GM03348 (cell line): ENCODE results near the gene OTUB2.
A peak's percentile ranks its signal among the peaks of the same experiment; 100 is the strongest.

Experiments used
- DNase-seq: peaks from one replicate; pipeline ENCODE4 v3.0.0; 2012; ENCODE audit warnings: low spot score

The OTUB2 gene

GRCh38 chr14:94026173-94026888 is at the start of gene OTUB2:
Gene OTUB2 (plus strand): TSS chr14:94026340. CDS start chr14:94026538, 198 bp downstream.
- DNase-seq: peak; percentile 100

DNA sequence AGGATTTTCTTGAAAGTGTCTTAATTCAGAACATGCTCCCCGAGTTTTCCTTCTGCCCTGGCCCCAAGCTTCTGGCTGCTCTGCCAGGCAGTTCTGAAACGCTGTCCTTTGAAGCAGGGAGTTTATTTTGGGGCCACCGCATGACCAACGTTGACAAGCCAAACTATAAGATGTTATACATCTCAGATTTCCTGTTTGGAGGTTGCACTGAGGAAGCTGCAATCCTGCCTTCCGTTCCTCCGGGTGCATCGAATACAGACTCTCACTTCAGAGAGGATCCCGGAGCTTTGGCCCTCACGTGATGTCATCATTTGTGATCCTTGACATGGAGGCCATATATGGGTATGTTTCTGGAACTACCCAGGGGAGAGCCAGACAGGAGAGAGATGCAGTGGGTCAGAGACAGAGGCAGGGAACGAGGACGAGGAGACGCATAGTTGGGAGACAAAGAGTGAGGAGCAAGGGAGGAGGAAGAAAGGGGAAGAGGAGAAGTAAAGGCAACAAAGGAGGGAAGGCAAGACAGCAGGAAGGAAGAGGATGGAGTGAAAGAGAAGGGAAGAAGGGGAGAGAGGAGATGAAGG is 49.6 kb upstream of the OTUB2 start, which contains the start of gene ASB2:
Gene ASB2 (minus strand): TSS at position 94 of the 581 bp plus-strand sequence. CDS start 12,031 bp downstream, outside the sequence.
- DNase-seq: peak; percentile 41

GRCh38 chr14:93977171-93977570 is 49.0 kb upstream of the OTUB2 start:
- DNase-seq: no peak

GRCh38 chr14:93977790-93978581 is 48.2 kb upstream of the OTUB2 start:
- DNase-seq: no peak

DNA sequence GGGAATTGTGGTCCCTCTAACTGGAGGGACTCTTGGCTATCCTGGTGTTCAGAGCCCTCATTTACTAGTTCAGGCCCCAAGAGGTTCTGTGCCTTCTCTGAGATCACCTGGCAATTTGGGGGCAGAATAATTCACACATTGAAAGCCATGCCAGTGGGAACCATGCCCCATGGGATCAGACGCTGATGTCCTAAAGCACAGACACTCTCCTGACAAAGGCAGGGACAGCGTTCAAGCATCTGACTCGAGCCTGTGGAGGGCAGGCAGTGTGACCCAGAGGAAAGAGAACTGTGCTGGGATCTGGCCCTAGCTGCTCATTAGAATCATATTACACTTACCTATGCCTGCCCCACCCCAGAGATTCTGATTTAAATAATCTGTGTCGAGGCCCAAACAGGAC is 47.4 kb upstream of the OTUB2 start:
- no peak for DNase-seq

- peak; percentile 48 for DNase-seq
Observed at GRCh38 chr14:93980456-93981201, 45.5 kb upstream of the OTUB2 start.

GRCh38 chr14:93981316-93982229 is 44.6 kb upstream of the OTUB2 start:
- DNase-seq: no peak

GRCh38 chr14:93982230-93983007 is 43.7 kb upstream of the OTUB2 start:
- DNase-seq: no peak

DNA sequence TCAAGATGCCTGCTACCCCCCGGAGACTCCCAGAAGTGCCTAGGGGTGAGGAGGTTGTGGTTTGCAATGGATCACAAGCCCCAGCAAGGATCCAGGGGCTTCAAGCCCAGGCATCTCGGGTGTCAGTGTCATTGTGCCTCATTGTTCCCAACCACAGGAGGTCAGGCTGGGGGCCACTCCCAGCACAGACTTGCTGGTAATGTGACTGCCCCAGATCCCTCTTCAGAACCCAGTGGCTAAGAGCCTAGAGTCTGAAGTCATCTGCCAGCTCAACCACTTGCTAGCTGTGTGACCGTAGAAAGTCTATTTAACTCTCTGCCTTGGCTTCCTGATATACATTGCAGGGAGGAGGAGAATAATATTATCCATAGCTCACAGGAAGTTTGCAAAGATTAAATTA is 42.1 kb upstream of the OTUB2 start:
- peak; percentile 35 for DNase-seq

DNA sequence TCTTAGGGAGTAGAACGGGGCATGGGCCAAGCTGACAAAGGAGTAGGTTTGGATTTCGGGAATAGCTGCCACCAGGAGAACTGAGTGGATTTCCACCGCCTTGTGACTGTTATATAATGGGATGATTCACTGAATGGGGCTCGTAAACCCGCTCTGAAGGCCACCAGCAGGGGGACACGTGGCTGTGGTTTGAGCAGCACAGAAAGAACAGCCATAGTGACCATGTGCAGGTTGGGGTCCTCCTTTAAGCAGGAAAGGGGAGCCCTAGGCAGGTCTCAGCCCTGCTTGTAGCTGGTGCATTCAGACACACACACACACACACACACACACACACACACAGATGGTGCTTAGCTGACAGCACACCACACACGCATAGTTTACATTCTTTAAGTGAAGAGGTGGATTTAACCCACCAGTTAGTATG is 41.1 kb upstream of the OTUB2 start:
- DNase-seq: peak; percentile 80

DNA sequence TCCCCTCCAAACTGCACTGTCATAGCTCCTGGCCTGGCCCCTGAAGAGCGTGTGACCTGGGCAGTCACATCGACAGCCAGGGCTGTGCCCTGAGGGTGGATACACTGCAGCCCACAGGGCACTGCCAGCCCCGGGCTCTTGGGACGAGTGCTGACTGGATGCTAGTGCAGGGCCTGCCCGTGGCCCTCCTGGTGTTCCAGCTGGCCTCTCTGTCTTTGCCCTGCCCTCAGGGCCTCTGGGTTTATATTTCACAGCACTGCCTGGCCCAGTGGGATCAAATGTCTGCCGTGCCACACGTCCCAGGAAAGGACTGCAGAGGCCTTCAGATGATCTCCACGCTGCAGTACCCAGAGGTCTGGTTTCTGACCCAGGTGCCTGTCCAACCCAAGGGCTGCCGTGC is 39.2 kb upstream of the OTUB2 start:
- no peak for DNase-seq

- no peak for DNase-seq
Observed at GRCh38 chr14:93987376-93987775, 38.8 kb upstream of the OTUB2 start.

- DNase-seq: no peak
Observed at GRCh38 chr14:93987815-93988476, 38.2 kb upstream of the OTUB2 start.

DNA sequence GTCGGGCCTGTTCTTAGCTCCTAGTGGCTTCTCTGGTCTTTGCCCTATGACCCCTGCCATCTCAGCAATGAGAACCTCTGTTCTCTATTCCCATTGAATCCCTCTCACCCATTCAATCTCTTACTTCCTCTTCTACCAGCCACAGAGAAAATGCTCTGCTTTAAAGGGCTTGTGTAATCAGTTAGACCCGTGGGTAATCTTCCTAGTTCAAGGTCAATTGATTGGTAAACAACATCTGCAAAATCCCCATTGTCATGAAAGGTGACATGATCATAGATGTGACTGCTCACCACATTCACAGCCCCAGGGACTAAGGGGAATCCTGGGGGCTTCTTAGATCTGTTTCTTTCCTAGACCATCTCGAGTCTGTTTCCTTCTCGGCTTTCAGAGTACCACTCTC is 36.2 kb upstream of the OTUB2 start:
- no peak for DNase-seq

DNA sequence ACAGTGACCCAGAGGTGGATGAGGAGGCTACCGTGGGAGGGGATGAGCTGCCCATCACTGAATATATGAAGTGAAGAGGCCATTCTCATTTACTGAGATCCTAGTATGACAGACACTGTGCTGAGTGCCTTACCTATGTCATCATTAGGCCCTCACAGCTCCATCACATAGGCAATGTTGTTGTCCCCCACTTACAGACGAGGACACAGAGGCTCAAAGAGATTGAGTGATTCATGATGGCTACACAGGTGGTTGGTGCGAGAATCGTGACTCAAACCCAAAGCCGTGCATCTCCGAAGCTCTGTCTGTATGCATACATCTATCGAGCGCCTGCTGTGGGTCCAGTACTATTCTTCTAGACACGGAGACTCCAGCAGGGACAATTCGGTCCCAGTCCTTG is 34.9 kb upstream of the OTUB2 start:
- DNase-seq: no peak

- no peak for DNase-seq
Observed at GRCh38 chr14:93991649-93992048, 34.5 kb upstream of the OTUB2 start.

- DNase-seq: no peak
Observed at GRCh38 chr14:93993382-93993781, 32.8 kb upstream of the OTUB2 start.

DNA sequence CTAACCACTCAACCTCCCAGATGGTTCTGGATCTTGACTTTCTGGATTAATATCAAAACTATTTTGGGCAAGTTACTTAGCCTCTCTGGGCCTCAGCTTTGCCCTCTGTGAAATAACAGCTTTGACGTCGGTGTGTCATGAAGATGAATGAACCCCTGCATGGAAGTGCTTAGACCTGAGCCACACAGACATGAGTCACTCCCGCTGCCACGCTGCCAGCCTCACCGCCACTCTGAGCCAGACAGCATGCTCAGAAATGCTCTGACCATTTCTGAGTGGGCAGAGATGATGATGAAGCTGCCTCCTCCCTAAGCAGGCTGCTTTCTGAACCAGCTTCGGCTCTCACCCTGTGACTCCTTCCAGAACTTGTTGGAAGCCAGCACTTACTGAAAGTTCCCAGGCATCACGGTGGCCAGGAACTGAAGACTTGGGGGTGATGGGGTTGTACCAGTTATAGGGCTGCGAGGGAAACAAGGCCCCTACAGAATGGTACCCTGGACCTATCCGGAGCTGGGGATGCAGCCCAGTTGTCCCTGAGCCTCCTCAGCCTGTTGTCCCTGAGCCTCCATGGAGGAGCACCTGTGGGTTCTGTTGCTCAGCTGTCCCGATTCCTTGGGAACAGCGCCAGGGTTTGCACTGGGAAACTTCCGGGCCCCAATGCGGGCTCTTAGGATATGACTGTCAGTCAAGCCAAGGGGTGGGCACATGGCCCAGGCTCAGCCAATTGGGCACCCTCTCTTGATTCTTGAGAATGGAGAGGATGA is 31.0 kb upstream of the OTUB2 start:
- DNase-seq: peak; percentile 75

- no peak for DNase-seq
Observed at GRCh38 chr14:93996130-93996695, 29.9 kb upstream of the OTUB2 start.
